H1 (cell line): ENCODE measurements around the gene BAIAP2. TPM values are rescaled to one million over a fixed set of nuclear protein-coding genes. Genes with fewer than 3 reads are reported as not detected.

ENCODE experiments used
- CTCF ChIA-PET: fragments of 300-600 bp; sonication (Branson Sonifier 250); formaldehyde crosslinking; loops from one replicate; lab custom pipeline; 2021; ENCODE audit not compliant: partially characterized antibody; lab: Charles Lee
- POLR2A ChIA-PET: fragments of 300-600 bp; sonication (Branson Sonifier 250); formaldehyde crosslinking; loops from one replicate; lab custom pipeline; 2021; ENCODE audit warnings: inconsistent platforms; ENCODE audit not compliant: partially characterized antibody; lab: Charles Lee
- DNase-seq, 2 experiments: peaks; one replicate each; pipeline versions ENCODE4 v3.0.0 to v3.0.0-alpha.2; 2010 to 2022; ENCODE audit warnings: low spot score in 2 of 2, low read depth in 1 of 2, mixed read lengths in 1 of 2
- FAIRE-seq: peaks from 2 replicates; lab custom pipeline; 2011; peaks lifted over from hg19 to GRCh38; lab: Jason Lieb, UNC
- H2AFZ ChIP-seq: 2 replicates; pipeline ENCODE4 v1.8.1; 2012; ENCODE audit warnings: low read length, inconsistent platforms
- H2AK5ac ChIP-seq: 2 replicates; pipeline ENCODE4 v1.6.1; 2013; ENCODE audit warnings: low read depth, low read length
- H2BK120ac ChIP-seq: replicated peaks from 2 replicates; pipeline ENCODE3; 2013; ENCODE audit warnings: low read depth, low read length, inconsistent platforms
- H2BK12ac ChIP-seq: 2 replicates; pipeline ENCODE4 v1.6.1; 2013; ENCODE audit warnings: low read depth, low read length
- H2BK15ac ChIP-seq: 2 replicates; pipeline ENCODE4 v1.6.1; 2013; ENCODE audit warnings: low read length
- H2BK20ac ChIP-seq: 2 replicates; pipeline ENCODE4 v1.6.1; 2013; ENCODE audit warnings: low read length
- H2BK5ac ChIP-seq: 2 replicates; pipeline ENCODE4 v1.6.1; 2013; ENCODE audit warnings: low read depth, low read length
- H3K14ac ChIP-seq: 2 replicates; pipeline ENCODE4 v1.6.1; 2013; ENCODE audit warnings: inconsistent platforms; ENCODE audit not compliant: insufficient read length
- H3K18ac ChIP-seq: 2 replicates; pipeline ENCODE4 v1.6.1; 2013; ENCODE audit warnings: low read length; ENCODE audit errors: extremely low read depth
- H3K23ac ChIP-seq: 2 replicates; pipeline ENCODE4 v1.6.1; 2013; ENCODE audit warnings: inconsistent platforms; ENCODE audit not compliant: insufficient read length
- H3K23me2 ChIP-seq: 2 replicates; pipeline ENCODE4 v1.6.1; 2013; ENCODE audit warnings: low read depth, low read length
- H3K27ac ChIP-seq: 2 replicates; pipeline ENCODE4 v1.6.1; 2011; ENCODE audit warnings: low read depth, low read length, inconsistent platforms
- H3K27me3 ChIP-seq, 4 experiments: replicated peaks in 1 of 4; 1 replicate in 1 of 4; 2 replicates in 3 of 4; pipeline versions ENCODE4 v1.6.1 to v1.8.1; 2011 to 2013; ENCODE audit warnings: low read length in 3 of 4, mild to moderate bottlenecking in 3 of 4, inconsistent platforms in 2 of 4, mixed read lengths in 2 of 4, moderate library complexity in 1 of 4; ENCODE audit not compliant: control insufficient read depth in 3 of 4, insufficient read depth in 3 of 4; ENCODE audit errors: extremely low read depth in 1 of 4
- H3K36me3 ChIP-seq, 4 experiments: 2 replicates each; pipeline versions ENCODE4 v1.6.1 to v1.8.1; 2011 to 2013; ENCODE audit warnings: mild to moderate bottlenecking in 4 of 4, low read length in 3 of 4, moderate library complexity in 2 of 4, control low read depth in 1 of 4, inconsistent platforms in 1 of 4; ENCODE audit not compliant: insufficient read depth in 4 of 4, control insufficient read depth in 2 of 4
- H3K4ac ChIP-seq: replicated peaks from 2 replicates; pipeline ENCODE3; 2013; ENCODE audit warnings: low read length, low read depth, mixed read lengths, inconsistent platforms; ENCODE audit not compliant: insufficient read length
- H3K4me1 ChIP-seq, 4 experiments: replicated peaks in 1 of 4; 1 replicate in 1 of 4; 2 replicates in 3 of 4; pipeline versions ENCODE4 v1.6.1 to v1.8.1; 2011 to 2013; ENCODE audit warnings: low read length in 3 of 4, inconsistent platforms in 2 of 4, mixed read lengths in 1 of 4; ENCODE audit not compliant: insufficient read depth in 4 of 4, control insufficient read depth in 3 of 4
- H3K4me2 ChIP-seq, 2 experiments: 2 replicates each; pipeline versions ENCODE4 v1.6.1 to v1.8.1; 2011 to 2013; ENCODE audit warnings: low read depth in 2 of 2, low read length in 2 of 2, control low read depth in 1 of 2, inconsistent platforms in 1 of 2, mild to moderate bottlenecking in 1 of 2; ENCODE audit not compliant: insufficient read depth in 1 of 2
- H3K4me3 ChIP-seq, 4 experiments: fragments of 200-600, 300-600 bp in 1 of 4; sonication (generic), shearing (Covaris generic), sonication (Bioruptor Twin) in 1 of 4; 2 replicates each; pipeline versions ENCODE4 v1.5.1 to v1.8.1; 2011 to 2016; ENCODE audit warnings: low read length in 4 of 4, low read depth in 3 of 4, control low read depth in 2 of 4, inconsistent platforms in 2 of 4, mild to moderate bottlenecking in 2 of 4, mixed read lengths in 1 of 4, moderate library complexity in 1 of 4; ENCODE audit not compliant: insufficient read depth in 2 of 4; ENCODE audit errors: extremely low read depth in 1 of 4
- H3K56ac ChIP-seq: replicated peaks from 2 replicates; pipeline ENCODE3; 2013; ENCODE audit warnings: low read depth, mild to moderate bottlenecking, mixed read lengths, low read length, inconsistent platforms; ENCODE audit not compliant: insufficient read length
- H3K79me1 ChIP-seq: 2 replicates; pipeline ENCODE4 v1.6.1; 2013; ENCODE audit warnings: low read depth, low read length, control low read depth
- H3K79me2 ChIP-seq, 2 experiments: 2 replicates each; pipeline versions ENCODE4 v1.6.1 to v1.8.1; 2012 to 2013; ENCODE audit warnings: low read length in 2 of 2, mild to moderate bottlenecking in 2 of 2, inconsistent platforms in 1 of 2; ENCODE audit not compliant: insufficient read depth in 2 of 2, control insufficient read depth in 1 of 2
- H3K9ac ChIP-seq, 4 experiments: replicated peaks in 1 of 4; 1 replicate in 1 of 4; 2 replicates in 3 of 4; pipeline versions ENCODE4 v1.6.1 to v1.8.1; 2011 to 2013; ENCODE audit warnings: low read depth in 3 of 4, low read length in 3 of 4, control low read depth in 2 of 4, mild to moderate bottlenecking in 2 of 4, moderate library complexity in 2 of 4, inconsistent platforms in 1 of 4; ENCODE audit errors: extremely low read depth in 1 of 4
- H3K9me3 ChIP-seq, 2 experiments: 2 replicates each; pipeline versions ENCODE4 v1.6.1 to v1.8.1; 2012 to 2013; ENCODE audit warnings: mild to moderate bottlenecking in 2 of 2, moderate library complexity in 2 of 2, control low read depth in 1 of 2, inconsistent platforms in 1 of 2, low read depth in 1 of 2, low read length in 1 of 2, mixed read lengths in 1 of 2; ENCODE audit not compliant: insufficient read depth in 2 of 2
- H4K20me1 ChIP-seq, 2 experiments: replicated peaks in 1 of 2; 2 replicates each; pipeline versions ENCODE3 to v1.8.1; 2011 to 2013; ENCODE audit warnings: inconsistent platforms in 2 of 2, low read length in 2 of 2, mild to moderate bottlenecking in 1 of 2; ENCODE audit not compliant: insufficient read depth in 2 of 2, control insufficient read depth in 1 of 2
- H4K5ac ChIP-seq: 2 replicates; pipeline ENCODE4 v1.6.1; 2013; ENCODE audit warnings: low read length, low read depth, mixed read lengths, inconsistent platforms; ENCODE audit not compliant: insufficient read length
- H4K8ac ChIP-seq: 2 replicates; pipeline ENCODE4 v1.8.0; 2013; ENCODE audit warnings: mild to moderate bottlenecking, moderate library complexity, low read length, inconsistent platforms; ENCODE audit not compliant: insufficient read depth; ENCODE audit errors: extremely low read depth
- H4K91ac ChIP-seq: replicated peaks from 2 replicates; pipeline ENCODE3; 2013; ENCODE audit warnings: low read length, mixed read lengths, inconsistent platforms; ENCODE audit not compliant: insufficient read length
- MAFK ChIP-seq: IDR thresholded peaks from 2 replicates; pipeline ENCODE4 v1.6.1; 2012; ENCODE audit warnings: low read depth, mild to moderate bottlenecking, improper control_type of control experiment, low read length
- POLR2A ChIP-seq, 2 experiments: IDR thresholded peaks; 1 replicate in 1 of 2; 2 replicates in 1 of 2; pipeline ENCODE4 v1.6.1; 2011; ENCODE audit warnings: low read depth in 2 of 2, low read length in 2 of 2, mild to moderate bottlenecking in 2 of 2; ENCODE audit errors: control extremely low read depth in 1 of 2
- WGBS, 2 experiments: shearing (Covaris generic) in 1 of 2; methylation state at CpG; one replicate each; pipeline versions ENCODE4 v1.1.6 to v1.1.7; 2013 to 2015; ENCODE audit warnings: low lambda C conversion rate in 2 of 2, mixed read lengths in 2 of 2, inconsistent platforms in 1 of 2, low coverage in 1 of 2, missing lambda C conversion rate in 1 of 2; ENCODE audit not compliant: insufficient replicate concordance in 2 of 2, insufficient coverage in 1 of 2, insufficient read length in 1 of 2; ENCODE audit errors: extremely low coverage in 1 of 2, missing lambda C conversion rate in 1 of 2; 5-methylcytosine and 5-hydroxymethylcytosine counted together
- polyA plus RNA-seq, 7 experiments: library from polyadenylated mRNA; depleted of rRNA in 3 of 7; stranded (reverse) in 5 of 7; unstranded in 2 of 7; fragments of >200 nt in 5 of 7; fragments of 200-250 nt in 2 of 7; gene quantifications; 1 replicate in 5 of 7; 2 replicates in 1 of 7; 4 replicates in 1 of 7; pipeline versions ENCODE4 v1.2.1 to v1.2.3, GENCODE V29; 2011 to 2013; ENCODE audit warnings: missing spikeins in 2 of 7, mixed read lengths in 2 of 7
- total RNA-seq: library from RNA; stranded (reverse); fragmentation: NEBNext Ultra II Directional; extraction: Animal tissue kit (Norgen Biotek cat#: 25700); gene quantifications from 2 replicates; pipeline ENCODE4 v1.2.1, GENCODE V29; 2021

The BAIAP2 gene
- total and polyA plus RNA-seq, 2 of the 8 experiments (the other 6 are each of a cell fraction or from before 2014, with no cell fraction given): 10.0 to 22.8 TPM

GRCh38 chr17:81115749-81116464, 81.0 kb downstream of the BAIAP2 start:
- no peak for DNase-seq
- TF ChIP-seq POLR2A (IDR thresholded peaks at IDR 0.05; ENCODE audit: control extremely low read depth in 1 of 2, low read depth in 2 of 2, low read length in 2 of 2) (no peak), MAFK (no peak)

More at GRCh38 chr17:81115749-81116464, 81.0 kb downstream of the BAIAP2 start:
- no peak overlapping the region for H2AFZ ChIP-seq
- no peak overlapping the region for H3K18ac ChIP-seq
- H4K8ac ChIP-seq: no peak overlapping the region; the same call in none of the 2 replicates
- no peak overlapping the region for H2BK120ac ChIP-seq
- H2AK5ac ChIP-seq: no peak overlapping the region
- no peak overlapping the region for H4K91ac ChIP-seq
- H2BK20ac ChIP-seq: no peak overlapping the region
- no peaks in the 10 kb centered on the region for H3K9me3 ChIP-seq
- H2BK15ac ChIP-seq: no peak overlapping the region
- CTCF ChIA-PET: interaction anchor here (0.5 to 6.2 kb wide), 5 partner anchors 13 to 86 kb away, joined by 3 to 45 read pairs (median 3); no protein-coding TSS in a partner anchor
- no peak for FAIRE-seq
- H3K23me2 ChIP-seq: peaks cover 3% of the 10 kb centered on the region; the same call in 1 of the 2 replicates
- no peaks in the 10 kb centered on the region; the same call in none of the 2 replicates for H3K79me1 ChIP-seq
- H4K5ac ChIP-seq: no peak overlapping the region
- POLR2A ChIA-PET: no interaction called here
- H3K36me3 ChIP-seq: no peaks in the 10 kb centered on the region
- no peak overlapping the region for H3K14ac ChIP-seq
- no peak overlapping the region for H3K56ac ChIP-seq
- no peak overlapping the region for H2BK12ac ChIP-seq
- no peak overlapping the region for H3K4ac ChIP-seq
- H4K20me1 ChIP-seq: no peaks in the 10 kb centered on the region
- H3K27ac ChIP-seq: no peak overlapping the region
- 94% methylated on average over 22 of the region's 22 CpGs; no CpG with 5 or more reads in 1 of the 2 experiments for WGBS, 2 experiments
- H3K9ac ChIP-seq: no peak overlapping the region
- no peaks in the 10 kb centered on the region; a peak in 3 of 7 replicates for H3K27me3 ChIP-seq
- no peak overlapping the region for H3K4me3 ChIP-seq
- H3K79me2 ChIP-seq: no peaks in the 10 kb centered on the region
- no peak overlapping the region for H2BK5ac ChIP-seq
- H3K23ac ChIP-seq: no peak overlapping the region
- H3K4me2 ChIP-seq: no peak overlapping the region
- peaks cover 0 to 10% (median 6%) of the 10 kb centered on the region in 4 experiments; a peak in 5 of 7 replicates for H3K4me1 ChIP-seq
